Omental fat pad (tissue), 4 donors: ENCODE data around the gene PDZD2. TPM values are rescaled to one million over a fixed set of nuclear protein-coding genes. Genes with fewer than 3 reads are reported as not detected.
"Not testable (repeated sequence)": the region's sequence is repeated elsewhere in the genome, so short reads cannot be mapped to it uniquely, and the experiment has no call there.

Experiments used
- ATAC-seq: fragments of 150-250 bp; one replicate; pipeline ENCODE4 v1.9.1; 2016; ENCODE audit warnings: mild to moderate bottlenecking, moderate library complexity; ENCODE audit not compliant: low FRiP score
- DNase-seq: peaks from one replicate; pipeline ENCODE4 v3.0.0-alpha.2; 2019; ENCODE audit warnings: low spot score
- total RNA-seq, 4 donors: library from RNA; depleted of rRNA; stranded (reverse); fragments of >200 nt; gene quantifications; one replicate each; pipeline ENCODE4 v1.1.0, GENCODE V29; 2016
- TF ChIP-seq, protein P1 (sequence below), 3 donors: fragments of 450-650 bp; IDR thresholded peaks; one replicate each; pipeline ENCODE4 v1.5.1; 2016 to 2017; ENCODE audit warnings: antibody characterized with exemption in 3 of 3, mild to moderate bottlenecking in 3 of 3, moderate library complexity in 2 of 3

The PDZD2 gene
- 100 to 1,000 TPM in 1 of 4 donors, 10 to 100 TPM in 3; 43.5 to 113 (median 55.7) TPM for total RNA-seq

DNA sequence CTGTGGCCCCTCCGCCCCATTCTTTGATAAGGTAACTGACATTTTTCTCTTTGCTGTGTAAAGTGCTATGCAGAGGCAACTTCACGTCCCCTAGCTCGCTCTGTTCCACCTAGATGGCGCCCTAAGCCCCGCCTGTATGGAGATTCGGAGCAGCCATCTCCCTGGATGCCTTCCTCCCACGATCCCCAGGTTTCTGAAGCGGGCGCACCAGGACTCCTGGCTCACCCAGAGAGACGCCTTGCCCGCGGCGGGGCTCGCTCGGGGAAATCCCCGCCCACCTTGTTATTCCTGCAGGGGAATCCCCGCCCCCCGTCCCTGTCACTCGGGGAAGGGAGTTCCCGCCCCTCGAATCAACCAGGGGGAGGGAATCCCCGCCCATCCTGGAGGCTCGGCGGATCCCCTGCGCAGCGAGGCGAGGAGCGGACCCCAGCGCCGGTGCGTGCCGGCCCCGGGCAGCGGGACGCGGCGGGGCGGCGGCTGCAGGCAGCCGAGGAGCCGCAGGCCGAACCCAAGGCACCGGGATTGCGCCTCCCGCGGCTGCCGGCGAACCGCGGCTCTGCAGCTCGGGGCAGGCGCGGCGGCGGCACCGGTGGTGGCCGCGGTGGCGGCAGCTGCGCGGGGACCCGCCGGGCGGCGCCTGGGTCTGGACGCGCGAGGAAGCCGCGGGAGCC lies at the start of gene PDZD2:
TSS of gene PDZD2 (plus strand) at position 384 of the 671 bp plus-strand sequence.
- peak; percentile 59 for DNase-seq
- TF ChIP-seq, protein P1, sequence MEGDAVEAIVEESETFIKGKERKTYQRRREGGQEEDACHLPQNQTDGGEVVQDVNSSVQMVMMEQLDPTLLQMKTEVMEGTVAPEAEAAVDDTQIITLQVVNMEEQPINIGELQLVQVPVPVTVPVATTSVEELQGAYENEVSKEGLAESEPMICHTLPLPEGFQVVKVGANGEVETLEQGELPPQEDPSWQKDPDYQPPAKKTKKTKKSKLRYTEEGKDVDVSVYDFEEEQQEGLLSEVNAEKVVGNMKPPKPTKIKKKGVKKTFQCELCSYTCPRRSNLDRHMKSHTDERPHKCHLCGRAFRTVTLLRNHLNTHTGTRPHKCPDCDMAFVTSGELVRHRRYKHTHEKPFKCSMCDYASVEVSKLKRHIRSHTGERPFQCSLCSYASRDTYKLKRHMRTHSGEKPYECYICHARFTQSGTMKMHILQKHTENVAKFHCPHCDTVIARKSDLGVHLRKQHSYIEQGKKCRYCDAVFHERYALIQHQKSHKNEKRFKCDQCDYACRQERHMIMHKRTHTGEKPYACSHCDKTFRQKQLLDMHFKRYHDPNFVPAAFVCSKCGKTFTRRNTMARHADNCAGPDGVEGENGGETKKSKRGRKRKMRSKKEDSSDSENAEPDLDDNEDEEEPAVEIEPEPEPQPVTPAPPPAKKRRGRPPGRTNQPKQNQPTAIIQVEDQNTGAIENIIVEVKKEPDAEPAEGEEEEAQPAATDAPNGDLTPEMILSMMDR (IDR thresholded peaks at IDR 0.05): peak in 1 of 3 donors; percentile 19
- ATAC-seq: peak; percentile 85

DNA sequence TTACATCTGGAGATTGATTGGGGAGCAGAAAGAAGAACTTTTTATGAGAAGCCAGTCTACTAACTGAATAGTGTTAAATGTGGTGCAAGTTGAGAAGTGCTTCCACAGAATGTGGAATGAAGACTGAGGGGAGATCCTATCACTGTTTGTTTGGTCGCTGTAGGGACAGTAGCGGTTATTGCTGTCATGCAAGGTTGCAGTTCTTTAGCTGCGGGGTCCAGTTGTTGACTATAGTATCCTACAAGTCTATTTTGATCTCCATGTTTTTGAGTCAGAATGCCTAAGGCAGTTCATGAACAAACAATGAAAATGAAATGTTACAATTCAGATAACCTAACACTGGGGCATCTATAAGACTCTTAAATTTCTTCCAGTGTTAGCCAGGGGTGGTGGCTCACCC lies 45.3 kb upstream of the PDZD2 start:
- TF ChIP-seq, protein P1 (IDR thresholded peaks at IDR 0.05): no peak
- no peak for DNase-seq
- ATAC-seq: no peak

DNA sequence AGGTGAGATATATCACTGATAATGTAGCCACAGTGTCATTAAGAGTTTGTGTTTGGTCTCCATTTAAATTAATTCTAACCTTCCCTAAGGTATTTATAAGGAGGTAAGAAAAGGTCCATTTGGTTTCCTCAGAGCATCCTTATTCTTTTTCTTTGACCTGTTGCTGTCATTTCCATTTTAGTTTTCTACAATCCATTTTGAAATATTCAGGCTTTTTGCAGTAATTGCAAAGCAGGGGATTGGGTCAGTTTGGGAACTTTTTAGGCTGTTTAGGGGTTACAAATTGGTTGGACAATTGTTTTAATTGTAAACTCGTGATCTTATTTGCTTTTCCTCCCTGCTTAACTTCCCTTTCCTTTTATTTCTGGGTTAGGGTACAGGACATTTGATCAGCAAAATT lies 42.6 kb upstream of the PDZD2 start:
- ATAC-seq (no peak), DNase-seq (no peak)
- TF ChIP-seq, protein P1 (IDR thresholded peaks at IDR 0.05): no peak

DNA sequence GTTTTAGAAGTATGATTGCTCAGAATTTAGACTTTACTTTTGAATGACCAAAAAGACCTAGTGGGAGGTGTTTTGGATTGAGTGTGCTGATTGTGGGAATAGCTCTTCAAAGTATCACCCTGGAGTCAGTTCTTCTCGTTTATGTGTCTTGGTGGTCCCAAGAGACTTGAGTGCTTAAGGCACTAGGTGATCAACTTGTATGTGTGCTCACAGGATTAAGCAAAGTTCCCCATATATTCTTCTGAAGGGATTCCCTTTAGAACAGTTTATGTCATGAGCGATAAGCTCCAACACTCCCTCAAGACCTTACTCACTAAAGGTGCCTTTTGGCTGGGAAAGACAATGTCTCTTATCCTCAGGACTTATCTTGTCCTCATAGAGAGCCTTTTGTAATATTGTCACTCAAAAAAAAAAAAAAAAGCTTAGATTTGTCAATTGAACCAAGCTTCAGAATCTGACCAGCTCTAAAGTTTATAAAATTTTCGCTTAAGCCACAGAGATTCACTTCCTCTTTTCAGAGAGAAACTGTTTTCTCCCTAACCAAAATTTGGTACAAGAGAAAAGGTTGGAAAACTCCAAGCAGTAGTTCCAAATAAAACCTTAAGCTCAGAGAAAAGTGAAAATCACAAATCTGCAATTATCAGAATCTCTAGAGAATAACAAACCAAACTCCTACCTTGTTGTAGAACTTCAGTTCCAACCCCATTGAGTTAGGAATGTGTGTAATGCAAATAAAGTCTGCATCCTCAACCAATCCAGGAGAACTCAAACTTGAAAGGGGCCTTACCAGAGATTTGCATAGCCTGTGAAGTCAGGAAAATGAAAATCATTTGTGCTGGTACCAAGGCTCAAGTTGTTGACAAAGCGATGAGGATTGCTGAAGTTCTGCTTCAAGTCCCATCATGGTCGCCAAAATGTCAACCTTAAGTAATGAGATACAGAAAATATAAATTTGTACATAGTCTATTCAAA lies 40.0 kb upstream of the PDZD2 start:
- DNase-seq: no peak
- no peak for ATAC-seq
- TF ChIP-seq, protein P1 (IDR thresholded peaks at IDR 0.05): no peak

DNA sequence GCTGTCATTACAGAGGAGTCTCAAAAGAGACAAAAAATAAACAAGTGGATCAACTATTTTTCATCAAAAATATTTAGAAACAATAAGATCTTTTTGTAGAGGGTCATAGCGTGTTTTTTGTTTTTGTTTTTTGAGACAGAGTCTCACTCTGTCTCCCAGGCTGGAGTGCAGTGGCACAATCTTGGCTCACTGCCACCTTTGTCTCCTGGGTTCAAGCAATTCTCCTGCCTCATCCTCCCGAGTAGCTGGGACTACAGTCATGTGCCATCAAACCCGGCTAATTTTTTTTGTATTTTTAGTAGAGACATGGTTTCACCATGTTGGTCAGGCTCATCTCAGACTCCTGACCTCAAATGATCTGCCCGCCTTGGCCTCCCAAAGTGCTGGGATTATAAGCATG lies 36.6 kb upstream of the PDZD2 start:
- DNase-seq, ATAC-seq: not testable (repeated sequence)

DNA sequence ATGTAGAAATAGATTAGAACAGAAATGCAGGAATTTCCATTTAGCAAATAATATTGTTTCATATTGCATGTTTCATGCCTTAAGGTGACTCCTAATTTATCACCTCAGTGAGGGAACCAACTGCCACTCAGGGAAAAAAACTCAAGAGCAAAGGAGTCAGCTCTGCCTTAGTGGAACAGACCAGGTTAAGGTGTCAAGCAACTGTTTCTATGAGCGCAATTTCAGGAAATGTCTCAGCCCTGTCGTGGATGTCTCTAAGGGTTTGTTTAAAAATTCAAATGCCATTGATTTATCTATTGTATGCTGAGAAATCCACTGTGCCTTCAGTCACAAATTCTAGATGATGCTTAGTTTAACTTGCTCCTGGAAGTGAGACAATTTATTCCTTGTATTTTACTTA lies 34.7 kb upstream of the PDZD2 start:
- no peak for ATAC-seq
- TF ChIP-seq, protein P1 (IDR thresholded peaks at IDR 0.05): no peak
- no peak for DNase-seq

DNA sequence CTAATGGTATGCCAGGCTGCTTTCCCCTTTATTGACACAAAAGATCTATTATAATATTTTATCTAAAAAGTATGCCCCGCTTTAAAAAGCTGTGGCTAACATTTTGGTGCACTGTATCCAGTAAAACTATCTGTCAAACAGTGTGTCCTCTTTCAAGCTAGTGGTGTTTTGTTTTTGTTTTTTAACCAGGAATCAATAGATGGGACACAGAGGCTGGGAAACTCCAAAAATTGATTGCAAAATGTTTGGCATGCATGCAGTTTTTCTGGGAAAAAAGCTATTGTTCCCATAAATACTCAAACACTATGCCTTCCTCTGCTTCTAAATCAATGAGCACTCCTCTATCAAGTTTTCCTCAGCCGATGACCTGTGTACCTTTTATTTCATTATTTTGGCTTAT lies 34.3 kb upstream of the PDZD2 start:
- no peak for ATAC-seq
- DNase-seq: no peak
- TF ChIP-seq, protein P1 (IDR thresholded peaks at IDR 0.05): no peak
